Measurements from ENCODE around the gene CEND1. TPM values are rescaled to one million over a fixed set of nuclear protein-coding genes. Genes with fewer than 3 reads are reported as not detected.

CEND1 gene
- total and polyA plus RNA-seq, 3 donors from 2014 or later, result 0.50 to 2.1 (median 1.0) TPM

GRCh38 chr11:819129-819931 is 29.4 kb upstream of the CEND1 start:
- Histone ChIP-seq H3K9me3 (no peaks in the 10 kb centered on the region), H3K27me3 (no peaks in the 10 kb centered on the region), H3K36me3 (ENCODE audit: low read depth, missing control alignments) (no peaks in the 10 kb centered on the region), H3K4me1 (peaks cover 24% of the 10 kb centered on the region), H3K4me3 (peak overlapping the region; percentile 97 to 98), H3K27ac (peak overlapping the region; percentile 92 to 94)
- TF ChIP-seq POLR2A (IDR thresholded peaks at IDR 0.05) (no peak), CTCF (IDR thresholded peaks at IDR 0.05) (peak in 1 of 3 experiments; percentile 20)
- WGBS, 2 donors, result 0% methylated on average over 86 of the region's 96 CpGs; no CpG with 5 or more reads in 1 of the 2 donors
- DNase-seq, result peak; percentile 96
- intact Hi-C loops (cut with DNase I; ENCODE audit: low total_unique reads), result no loop called here

GRCh38 chr11:818396-819128 is 28.7 kb upstream of the CEND1 start, which contains the start of gene PNPLA2:
PNPLA2 (plus strand) TSS chr11:818914; CDS start chr11:819719, 805 bp downstream.
- no peak for DNase-seq
- no peaks in the 10 kb centered on the region for H3K36me3 ChIP-seq (ENCODE audit: low read depth, missing control alignments)
- intact Hi-C loops (cut with DNase I; ENCODE audit: low total_unique reads), result no loop called here
- TF ChIP-seq CTCF (IDR thresholded peaks at IDR 0.05) (no peak), POLR2A (IDR thresholded peaks at IDR 0.05) (no peak)
- H3K27me3 ChIP-seq, result no peaks in the 10 kb centered on the region
- peak within 1 kb of the TSS; percentile 97 to 98 for H3K4me3 ChIP-seq
- 10 to 21% methylated on average over 7 to 19 of the region's 20 CpGs for WGBS, 2 donors
- H3K4me1 ChIP-seq, result peaks cover 24% of the 10 kb centered on the region
- peak within 1 kb of the TSS; percentile 92 to 94 for H3K27ac ChIP-seq
- no peaks in the 10 kb centered on the region for H3K9me3 ChIP-seq

DNA sequence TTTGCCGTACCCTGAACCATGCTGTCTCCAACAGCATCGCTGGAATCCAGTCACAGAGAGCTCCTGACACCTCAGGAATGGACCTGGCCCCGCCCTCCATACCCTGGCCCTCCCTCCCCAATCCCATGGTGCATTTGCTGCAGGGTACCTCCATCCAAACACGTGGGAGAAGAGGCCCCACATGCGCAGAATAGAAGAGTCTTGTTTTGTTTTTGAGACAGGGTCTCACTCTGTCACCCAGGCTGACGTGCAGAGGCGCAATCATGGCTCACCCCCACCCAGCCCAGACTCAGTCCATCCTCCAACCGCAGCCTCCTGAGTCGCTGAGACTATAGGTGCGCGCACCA is 26.5 kb upstream of the CEND1 start:
- intact Hi-C loops (cut with DNase I; ENCODE audit: low total_unique reads), result no loop called here
- H3K36me3 ChIP-seq (ENCODE audit: low read depth, missing control alignments), result no peaks in the 10 kb centered on the region
- H3K4me1 ChIP-seq, result peaks cover 18% of the 10 kb centered on the region
- DNase-seq, result no peak
- H3K4me3 ChIP-seq, result no peak overlapping the region
- 77 to 81% methylated on average over 11 of the region's 11 CpGs for WGBS, 2 donors
- H3K27ac ChIP-seq, result no peak overlapping the region
- no peaks in the 10 kb centered on the region for H3K27me3 ChIP-seq
- no peaks in the 10 kb centered on the region for H3K9me3 ChIP-seq
- TF ChIP-seq POLR2A (IDR thresholded peaks at IDR 0.05), result no peak
- TF ChIP-seq CTCF (IDR thresholded peaks at IDR 0.05), result no peak

GRCh38 chr11:815675-816432 is 26.0 kb upstream of the CEND1 start:
- intact Hi-C loops (cut with DNase I; ENCODE audit: low total_unique reads), result no loop called here
- H3K36me3 ChIP-seq (ENCODE audit: low read depth, missing control alignments), result no peaks in the 10 kb centered on the region
- WGBS, 2 donors, result 79 to 84% methylated on average over 8 to 11 of the region's 11 CpGs
- DNase-seq, result no peak
- no peaks in the 10 kb centered on the region for H3K27me3 ChIP-seq
- no peak overlapping the region for H3K27ac ChIP-seq
- no peak overlapping the region for H3K4me3 ChIP-seq
- no peaks in the 10 kb centered on the region for H3K9me3 ChIP-seq
- TF ChIP-seq CTCF (IDR thresholded peaks at IDR 0.05), result no peak
- no peak for TF ChIP-seq POLR2A (IDR thresholded peaks at IDR 0.05)
- peaks cover 17% of the 10 kb centered on the region for H3K4me1 ChIP-seq

Measured in testis (tissue), 3 donors.